A549 (cell line): ENCODE results near the gene CELF1. TPM values are rescaled to one million over a fixed set of nuclear protein-coding genes. Genes with fewer than 3 reads are reported as not detected.
"Not testable (repeated sequence)": the region's sequence is repeated elsewhere in the genome, so short reads cannot be mapped to it uniquely, and the experiment has no call there.

ENCODE experiments used
- ATAC-seq, 2 experiments: fragments of 200-7000 bp in 1 of 2; fragments of >200 bp in 1 of 2; cut with Nextera tagmentation in 1 of 2; cut with Tn5 transposase in 1 of 2; 3 replicates each; pipeline versions ENCODE4 v1.8.0 to v1.9.1; 2018 to 2020; ENCODE audit warnings: mild to moderate bottlenecking in 1 of 2, moderate library complexity in 1 of 2
- CTCF ChIA-PET: fragments of 300-600 bp; sonication (Branson Sonifier 250); formaldehyde crosslinking; extraction: SDS; loops from one replicate; lab custom pipeline; 2021; ENCODE audit warnings: antibody characterized with exemption, inconsistent platforms; lab: Yijun Ruan, JAX
- POLR2A ChIA-PET: fragments of 350-600 bp; formaldehyde crosslinking; extraction: SDS; loops from one replicate; lab custom pipeline; 2021; ENCODE audit warnings: antibody characterized with exemption, inconsistent platforms; lab: Yijun Ruan, JAX
- DNase-seq, 2 experiments: peaks; one replicate each; pipeline versions ENCODE4 v3.0.0 to v3.0.0-alpha.2; 2011 to 2016; ENCODE audit warnings: low read depth in 1 of 2, low spot score in 1 of 2
- FAIRE-seq: peaks from 2 replicates; lab custom pipeline; 2011; peaks lifted over from hg19 to GRCh38; lab: Jason Lieb, UNC
- H3K27ac ChIP-seq, 2 experiments: fragments of >200 bp; sonication (Bioruptor Twin); formaldehyde crosslinking; 3 replicates each; pipeline ENCODE4 v1.5.1; 2016 to 2017
- H3K4me1 ChIP-seq: fragments of >200 bp; sonication (Bioruptor Twin); formaldehyde crosslinking; 3 replicates; pipeline ENCODE4 v1.6.1; 2016
- H3K4me2 ChIP-seq: fragments of >200 bp; sonication (Bioruptor Twin); formaldehyde crosslinking; 3 replicates; pipeline ENCODE4 v1.6.1; 2016
- H3K4me3 ChIP-seq: fragments of >200 bp; sonication (Bioruptor Twin); formaldehyde crosslinking; 3 replicates; pipeline ENCODE4 v1.5.1; 2016
- H3K9me3 ChIP-seq: fragments of >200 bp; sonication (Bioruptor Twin); formaldehyde crosslinking; 3 replicates; pipeline ENCODE4 v1.6.1; 2016
- CEBPB ChIP-seq, 2 experiments: fragments of >200 bp in 1 of 2; sonication (Bioruptor Twin) in 1 of 2; formaldehyde crosslinking in 1 of 2; IDR thresholded peaks; 2 replicates each; pipeline ENCODE4 v1.6.1; 2012 to 2016
- CHD2 ChIP-seq: fragments of 150-350 bp; IDR thresholded peaks from 2 replicates; pipeline ENCODE4 v1.6.1; 2014; ENCODE audit warnings: low read length; ENCODE audit not compliant: partially characterized antibody
- FOSL2 ChIP-seq, 2 experiments: fragments of 450-650 bp in 1 of 2; fragments of >200 bp in 1 of 2; sonication (Bioruptor Twin) in 1 of 2; formaldehyde crosslinking; IDR thresholded peaks; 2 replicates each; pipeline versions ENCODE4 v1.5.0 to v1.6.1; 2016 to 2020; ENCODE audit warnings: mild to moderate bottlenecking in 1 of 2, moderate library complexity in 1 of 2
- GATA3 ChIP-seq: IDR thresholded peaks from 2 replicates; pipeline ENCODE4 v1.6.1; 2012; ENCODE audit warnings: borderline replicate concordance
- HDAC2 ChIP-seq: fragments of 200-600 bp; sonication (generic); IDR thresholded peaks from 2 replicates; pipeline ENCODE4 v1.6.1; 2016
- PHF8 ChIP-seq: fragments of 200-600 bp; sonication (generic); IDR thresholded peaks from 2 replicates; pipeline ENCODE4 v1.6.1; 2016; ENCODE audit warnings: low read depth, mild to moderate bottlenecking, antibody characterized with exemption, moderate library complexity, borderline replicate concordance
- TFCP2L1 ChIP-seq: fragments of 250-450 bp; sonication (Bioruptor Pico); IDR thresholded peaks from 2 replicates; pipeline ENCODE4 v1.5.0; 2021; ENCODE audit warnings: mild to moderate bottlenecking
- WGBS: methylation state at CpG from one replicate; pipeline ENCODE4 v1.1.6; 2017; ENCODE audit errors: missing lambda C conversion rate; 5-methylcytosine and 5-hydroxymethylcytosine counted together
- polyA plus RNA-seq, 4 experiments: library from polyadenylated mRNA; depleted of rRNA in 3 of 4; stranded (reverse); fragments of >200 nt; fragmentation: RNase III in 1 of 4; extraction: RNeasy Plus Mini Kit Qiagen cat#74134 plus additional on column Dnase treatment in 1 of 4; gene quantifications; 2 replicates in 3 of 4; 3 replicates in 1 of 4; pipeline ENCODE4 v1.2.3, GENCODE V29; 2011 to 2017
- TF ChIP-seq, protein P1 (sequence below): fragments of 200-600 bp; sonication (generic); IDR thresholded peaks from 2 replicates; pipeline ENCODE4 v1.6.1; 2016; ENCODE audit warnings: antibody characterized with exemption, mild to moderate bottlenecking, moderate library complexity
- TF ChIP-seq, protein P2 (sequence below): fragments of >200 bp; sonication (Bioruptor Twin); formaldehyde crosslinking; IDR thresholded peaks from 3 replicates; pipeline ENCODE4 v1.6.1; 2016

The CELF1 gene
- polyA plus RNA-seq, 2 of the 4 experiments (the other 2 are of a cell fraction), result 53.8 to 138 TPM

DNA sequence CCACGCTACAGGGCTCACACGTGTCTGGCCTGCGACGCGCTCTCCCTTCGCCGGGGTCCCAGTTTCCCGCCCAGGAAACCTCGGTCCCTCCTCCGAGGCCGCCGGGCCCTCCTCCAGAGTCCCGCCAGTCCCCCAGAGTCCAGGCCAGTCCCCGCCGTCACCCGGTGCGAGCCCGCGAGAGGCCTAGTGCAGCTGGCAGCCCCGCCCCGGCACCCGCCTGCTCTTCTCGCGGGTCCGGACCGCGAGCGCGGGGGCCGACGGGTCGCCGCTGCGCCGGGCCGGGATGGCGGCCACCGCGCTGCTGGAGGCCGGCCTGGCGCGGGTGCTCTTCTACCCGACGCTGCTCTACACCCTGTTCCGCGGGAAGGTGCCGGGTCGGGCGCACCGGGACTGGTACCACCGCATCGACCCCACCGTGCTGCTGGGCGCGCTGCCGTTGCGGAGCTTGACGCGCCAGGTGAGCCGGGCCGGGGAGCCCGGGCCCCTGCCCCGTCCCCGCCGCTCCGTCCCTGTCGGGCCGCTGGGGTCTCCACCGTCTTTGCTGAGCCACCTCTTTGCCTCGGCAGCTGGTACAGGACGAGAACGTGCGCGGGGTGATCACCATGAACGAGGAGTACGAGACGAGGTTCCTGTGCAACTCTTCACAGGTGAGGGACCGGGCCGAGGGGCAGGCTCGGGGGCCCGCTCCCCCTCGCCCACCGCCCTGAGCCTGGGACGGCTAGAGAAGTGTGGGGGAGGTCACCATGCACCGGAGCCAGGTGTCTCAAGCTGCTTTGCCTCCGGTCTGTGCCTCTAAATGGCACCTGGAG is 12.6 kb upstream of the CELF1 start, which contains the start of gene PTPMT1 (continued):
- TF ChIP-seq, protein P1, sequence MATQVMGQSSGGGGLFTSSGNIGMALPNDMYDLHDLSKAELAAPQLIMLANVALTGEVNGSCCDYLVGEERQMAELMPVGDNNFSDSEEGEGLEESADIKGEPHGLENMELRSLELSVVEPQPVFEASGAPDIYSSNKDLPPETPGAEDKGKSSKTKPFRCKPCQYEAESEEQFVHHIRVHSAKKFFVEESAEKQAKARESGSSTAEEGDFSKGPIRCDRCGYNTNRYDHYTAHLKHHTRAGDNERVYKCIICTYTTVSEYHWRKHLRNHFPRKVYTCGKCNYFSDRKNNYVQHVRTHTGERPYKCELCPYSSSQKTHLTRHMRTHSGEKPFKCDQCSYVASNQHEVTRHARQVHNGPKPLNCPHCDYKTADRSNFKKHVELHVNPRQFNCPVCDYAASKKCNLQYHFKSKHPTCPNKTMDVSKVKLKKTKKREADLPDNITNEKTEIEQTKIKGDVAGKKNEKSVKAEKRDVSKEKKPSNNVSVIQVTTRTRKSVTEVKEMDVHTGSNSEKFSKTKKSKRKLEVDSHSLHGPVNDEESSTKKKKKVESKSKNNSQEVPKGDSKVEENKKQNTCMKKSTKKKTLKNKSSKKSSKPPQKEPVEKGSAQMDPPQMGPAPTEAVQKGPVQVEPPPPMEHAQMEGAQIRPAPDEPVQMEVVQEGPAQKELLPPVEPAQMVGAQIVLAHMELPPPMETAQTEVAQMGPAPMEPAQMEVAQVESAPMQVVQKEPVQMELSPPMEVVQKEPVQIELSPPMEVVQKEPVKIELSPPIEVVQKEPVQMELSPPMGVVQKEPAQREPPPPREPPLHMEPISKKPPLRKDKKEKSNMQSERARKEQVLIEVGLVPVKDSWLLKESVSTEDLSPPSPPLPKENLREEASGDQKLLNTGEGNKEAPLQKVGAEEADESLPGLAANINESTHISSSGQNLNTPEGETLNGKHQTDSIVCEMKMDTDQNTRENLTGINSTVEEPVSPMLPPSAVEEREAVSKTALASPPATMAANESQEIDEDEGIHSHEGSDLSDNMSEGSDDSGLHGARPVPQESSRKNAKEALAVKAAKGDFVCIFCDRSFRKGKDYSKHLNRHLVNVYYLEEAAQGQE, result peak; percentile 77
- TF ChIP-seq CHD2 (peak; percentile 76), PHF8 (peak; percentile 97)
- TF ChIP-seq, protein P2, sequence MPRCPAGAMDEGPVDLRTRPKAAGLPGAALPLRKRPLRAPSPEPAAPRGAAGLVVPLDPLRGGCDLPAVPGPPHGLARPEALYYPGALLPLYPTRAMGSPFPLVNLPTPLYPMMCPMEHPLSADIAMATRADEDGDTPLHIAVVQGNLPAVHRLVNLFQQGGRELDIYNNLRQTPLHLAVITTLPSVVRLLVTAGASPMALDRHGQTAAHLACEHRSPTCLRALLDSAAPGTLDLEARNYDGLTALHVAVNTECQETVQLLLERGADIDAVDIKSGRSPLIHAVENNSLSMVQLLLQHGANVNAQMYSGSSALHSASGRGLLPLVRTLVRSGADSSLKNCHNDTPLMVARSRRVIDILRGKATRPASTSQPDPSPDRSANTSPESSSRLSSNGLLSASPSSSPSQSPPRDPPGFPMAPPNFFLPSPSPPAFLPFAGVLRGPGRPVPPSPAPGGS, result peak; percentile 75; the same call in 1 of the 3 replicates

DNA sequence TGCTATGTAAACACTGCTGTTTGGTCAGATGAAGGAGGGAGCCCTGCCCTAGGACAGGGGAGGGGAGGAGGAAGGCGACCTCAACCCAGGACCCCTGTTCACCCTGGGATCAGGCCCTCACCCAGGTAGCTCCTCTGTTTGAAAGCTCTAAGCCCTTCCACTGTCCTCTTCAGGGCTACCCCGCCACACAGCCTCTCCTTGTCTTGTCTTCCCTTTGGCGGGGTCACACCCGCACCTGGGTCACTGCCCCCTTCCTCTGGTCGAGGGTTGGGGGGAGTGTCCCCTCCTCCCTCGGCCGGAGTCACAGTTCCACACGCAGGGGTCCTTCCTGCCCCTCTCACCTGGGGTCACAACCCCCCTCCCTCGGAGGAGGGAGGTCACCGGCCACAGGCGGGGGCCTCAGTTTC is 12.0 kb upstream of the CELF1 start:
- 0 out of 2 replicates have a peak, but pooled peaks have one; percentile 46 for TF ChIP-seq TFCP2L1 (CRISPR knock-in tag)
- no peak for TF ChIP-seq GATA3
- Histone ChIP-seq H3K4me3 (peak overlapping the region; percentile 92), H3K9me3 (no peaks in the 10 kb centered on the region), H3K27ac (peak overlapping the region; percentile 95 to 96), H3K4me2 (peak overlapping the region; percentile 98), H3K4me1 (peaks cover 17% of the 10 kb centered on the region)
- 49% methylated on average over 3 of the region's 11 CpGs for WGBS
- no peak for DNase-seq
- ChIA-PET POLR2A (interaction anchor here (0.6 to 1.9 kb wide), 3 partner anchors 9 to 22 kb away, joined by 3 to 6 read pairs (median 4); partner anchors contain the start of genes FAM180B, KBTBD4 and NDUFS3), CTCF (interaction anchor here (0.6 to 3.4 kb wide), 8 partner anchors 9 to 151 kb away, joined by 3 to 15 read pairs (median 4); partner anchors contain the start of gene CELF1)
- FAIRE-seq, result no peak
- ATAC-seq, result peak in 1 of 2 experiments; percentile 21; a peak in 5 of 6 replicates

DNA sequence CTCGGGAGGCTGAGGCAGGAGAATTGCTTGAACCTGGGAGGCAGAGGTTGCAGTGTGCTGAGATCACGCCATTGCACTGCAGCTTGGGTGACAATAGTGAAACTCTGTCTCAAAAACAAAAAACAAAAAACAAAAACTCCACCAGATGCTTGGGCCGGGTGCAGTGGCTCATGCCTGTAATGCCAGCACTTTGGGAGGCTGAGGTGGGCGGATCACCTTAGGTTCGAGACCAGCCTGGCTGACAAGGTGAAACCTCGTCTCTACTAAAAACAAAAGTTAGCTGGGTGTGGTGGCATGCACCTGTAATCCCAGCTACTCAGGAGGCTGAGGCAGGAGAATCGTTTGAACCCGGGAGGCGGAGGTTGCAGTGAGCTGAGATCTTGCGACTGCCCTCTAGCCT is 11.4 kb upstream of the CELF1 start:
- peak overlapping the region; percentile 98 for H3K4me2 ChIP-seq
- peak overlapping the region; percentile 92; the same call in 2 of the 3 replicates for H3K4me3 ChIP-seq
- FAIRE-seq, result not testable (repeated sequence)

DNA sequence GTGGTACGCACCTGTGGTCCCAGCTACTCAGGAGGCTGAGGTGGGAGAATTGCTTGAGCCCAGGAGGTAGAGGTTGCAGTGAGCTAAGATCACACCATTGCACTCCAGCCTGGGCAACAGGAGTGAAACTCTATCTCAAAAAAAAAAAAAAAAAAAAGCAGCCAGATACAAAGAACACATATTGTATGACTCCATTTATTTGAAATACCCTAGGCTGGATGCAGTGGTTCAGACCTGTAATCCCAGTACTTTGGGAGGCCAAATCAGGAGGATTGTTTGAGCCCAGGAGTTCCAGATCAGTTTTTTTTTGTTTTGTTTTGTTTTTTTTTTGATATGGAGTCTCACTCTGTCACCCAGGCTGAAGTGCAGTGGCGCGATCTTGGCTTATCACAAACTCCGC is 9.5 kb upstream of the CELF1 start:
- DNase-seq, ATAC-seq, FAIRE-seq, H3K4me2 ChIP-seq, POLR2A ChIA-PET, H3K4me3 ChIP-seq, H3K27ac ChIP-seq, H3K9me3 ChIP-seq: not testable (repeated sequence)
- H3K4me1 ChIP-seq, result peaks cover 17% of the 10 kb centered on the region
- WGBS, result 95% methylated on average over 4 of the region's 4 CpGs
- CTCF ChIA-PET, result interaction anchor here (0.7 kb wide), 2 partner anchors 9 to 27 kb away, joined by 3 to 4 read pairs; no protein-coding TSS in a partner anchor

More for the DNA sequence above, 11.4 kb upstream of the CELF1 start:
- CTCF ChIA-PET, result interaction anchor here (0.5 to 3.4 kb wide), 8 partner anchors 9 to 152 kb away, joined by 3 to 15 read pairs (median 4); partner anchors contain the start of gene CELF1
- Histone ChIP-seq H3K27ac (peak overlapping the region in 1 of 2 experiments; percentile 95; a peak in 2 of 6 replicates), H3K4me1 (peaks cover 17% of the 10 kb centered on the region)
- ATAC-seq, H3K9me3 ChIP-seq, DNase-seq: not testable (repeated sequence)
- POLR2A ChIA-PET, result interaction anchor here (1.9 kb wide), 1 partner anchor 14 kb away, joined by 6 read pairs; the partner anchor contains the start of genes KBTBD4 and NDUFS3
- WGBS, result 96% methylated on average over 10 of the region's 10 CpGs

DNA sequence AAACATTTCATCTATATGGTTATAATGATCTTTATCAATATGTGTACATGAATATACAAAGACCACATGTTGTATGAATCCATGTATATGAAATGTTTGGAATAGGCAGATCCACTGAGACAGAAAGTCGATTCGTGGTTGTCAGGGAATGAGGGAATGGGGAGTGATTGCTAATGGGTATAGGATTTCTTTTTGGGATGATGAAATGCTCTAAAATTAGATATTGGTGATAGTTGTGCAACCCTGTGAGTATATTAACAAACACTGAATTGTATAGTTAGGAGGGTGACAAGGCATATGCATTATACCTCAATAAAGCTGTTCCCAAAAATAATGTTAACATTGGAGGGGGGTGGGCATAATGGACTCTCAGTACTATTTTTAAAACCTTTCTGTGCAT is 7.5 kb upstream of the CELF1 start:
- POLR2A ChIA-PET, result no interaction called here
- no peak for FAIRE-seq

More for the DNA sequence above, 7.5 kb upstream of the CELF1 start:
- no peak for DNase-seq
- CTCF ChIA-PET, result interaction anchor here (0.8 kb wide), 1 partner anchor 11 kb away, joined by 3 read pairs; no protein-coding TSS in a partner anchor
- Histone ChIP-seq H3K27ac (no peak overlapping the region), H3K9me3 (no peaks in the 10 kb centered on the region), H3K4me1 (peaks cover 8% of the 10 kb centered on the region; the same call in 2 of the 3 replicates), H3K4me3 (no peak overlapping the region), H3K4me2 (no peak overlapping the region)
- ATAC-seq, result no peak
- WGBS, result 85% methylated on average over 2 of the region's 2 CpGs
- TF ChIP-seq HDAC2, result no peak
- TF ChIP-seq CEBPB (IDR thresholded peaks at IDR 0.05), result 0 out of 4 replicates have a peak, but pooled peaks of 1 of the 2 experiments have one; percentile 16
- no peak for TF ChIP-seq FOSL2 (IDR thresholded peaks at IDR 0.05)
- no peak for TF ChIP-seq FOSL2 (CRISPR knock-in tag; IDR thresholded peaks at IDR 0.05)
